SU-DHL-6 (cell line): Measurements from ENCODE around the gene PTDSS2.

ENCODE experiments used
- H2AFZ ChIP-seq: fragments of 200-600 bp; sonication (generic); 2 replicates; pipeline ENCODE4 v1.6.1; 2014; ENCODE audit warnings: low read depth, mild to moderate bottlenecking, moderate library complexity, mixed read lengths, antibody characterized with exemption, low read length; ENCODE audit not compliant: severe bottlenecking
- H3F3A ChIP-seq: fragments of 200-600 bp; shearing (Covaris generic); 2 replicates; pipeline ENCODE4 v1.6.0; 2016; ENCODE audit warnings: antibody characterized with exemption, mild to moderate bottlenecking; ENCODE audit not compliant: insufficient read depth
- H3K27ac ChIP-seq: fragments of 200-600 bp; sonication (generic); 2 replicates; pipeline ENCODE4 v1.5.1; 2016; ENCODE audit warnings: low read depth, mild to moderate bottlenecking, low read length, moderate library complexity, mixed read lengths
- H3K27me3 ChIP-seq: fragments of 200-600 bp; sonication (generic), shearing (Covaris generic); 2 replicates; pipeline ENCODE4 v1.6.0; 2014; ENCODE audit warnings: mild to moderate bottlenecking, low read length
- H3K36me3 ChIP-seq: fragments of 200-600 bp; sonication (generic); 2 replicates; pipeline ENCODE4 v1.6.1; 2014; ENCODE audit warnings: mild to moderate bottlenecking, low read length, mixed read lengths
- H3K4me2 ChIP-seq: fragments of 300-600, 200-600 bp; shearing (Covaris generic), sonication (generic); 2 replicates; pipeline ENCODE4 v1.6.0; 2014; ENCODE audit warnings: low read length, low read depth, mild to moderate bottlenecking; ENCODE audit not compliant: poor library complexity, severe bottlenecking
- H3K4me3 ChIP-seq: fragments of 200-600 bp; sonication (generic); 2 replicates; pipeline ENCODE4 v1.5.1; 2014; ENCODE audit warnings: antibody characterized with exemption, low read length, mild to moderate bottlenecking, mixed read lengths; ENCODE audit not compliant: insufficient read depth, poor library complexity, severe bottlenecking
- H3K79me2 ChIP-seq: fragments of 200-600 bp; sonication (generic); 2 replicates; pipeline ENCODE4 v1.6.1; 2014; ENCODE audit warnings: mild to moderate bottlenecking, low read length, moderate library complexity; ENCODE audit not compliant: insufficient read depth
- H3K9ac ChIP-seq: fragments of 200-600 bp; sonication (generic); 2 replicates; pipeline ENCODE4 v1.7.0; 2014; ENCODE audit warnings: mild to moderate bottlenecking, low read length
- H3K9me2 ChIP-seq: fragments of 200-600 bp; sonication (generic); replicated peaks from 2 replicates; pipeline ENCODE4 v1.6.1; 2014; ENCODE audit warnings: low read length; ENCODE audit not compliant: insufficient read depth
- H3K9me3 ChIP-seq: fragments of 200-600 bp; sonication (generic); 2 replicates; pipeline ENCODE4 v1.6.1; 2014; ENCODE audit warnings: low read length, mixed read lengths; ENCODE audit not compliant: insufficient read depth
- H4K20me1 ChIP-seq: fragments of 200-600 bp; sonication (generic); 2 replicates; pipeline ENCODE4 v1.6.1; 2014; ENCODE audit warnings: low read depth, mild to moderate bottlenecking, antibody characterized with exemption, low read length, moderate library complexity, mixed read lengths
- EZH2phosphoT487 ChIP-seq: fragments of 200-600 bp; sonication (generic), shearing (Covaris generic); conservative IDR thresholded peaks from 2 replicates; pipeline ENCODE4 v1.6.1; 2018; ENCODE audit warnings: mild to moderate bottlenecking, antibody characterized with exemption, low read length, moderate library complexity, mixed read lengths
- TF ChIP-seq, protein P1 (sequence below): fragments of 200-600 bp; sonication (generic); IDR thresholded peaks from one replicate; pipeline ENCODE4 v1.5.1; 2017; ENCODE audit warnings: antibody characterized with exemption, mild to moderate bottlenecking, low read length, moderate library complexity; ENCODE audit not compliant: insufficient read depth, poor library complexity, severe bottlenecking

Gene PTDSS2

DNA sequence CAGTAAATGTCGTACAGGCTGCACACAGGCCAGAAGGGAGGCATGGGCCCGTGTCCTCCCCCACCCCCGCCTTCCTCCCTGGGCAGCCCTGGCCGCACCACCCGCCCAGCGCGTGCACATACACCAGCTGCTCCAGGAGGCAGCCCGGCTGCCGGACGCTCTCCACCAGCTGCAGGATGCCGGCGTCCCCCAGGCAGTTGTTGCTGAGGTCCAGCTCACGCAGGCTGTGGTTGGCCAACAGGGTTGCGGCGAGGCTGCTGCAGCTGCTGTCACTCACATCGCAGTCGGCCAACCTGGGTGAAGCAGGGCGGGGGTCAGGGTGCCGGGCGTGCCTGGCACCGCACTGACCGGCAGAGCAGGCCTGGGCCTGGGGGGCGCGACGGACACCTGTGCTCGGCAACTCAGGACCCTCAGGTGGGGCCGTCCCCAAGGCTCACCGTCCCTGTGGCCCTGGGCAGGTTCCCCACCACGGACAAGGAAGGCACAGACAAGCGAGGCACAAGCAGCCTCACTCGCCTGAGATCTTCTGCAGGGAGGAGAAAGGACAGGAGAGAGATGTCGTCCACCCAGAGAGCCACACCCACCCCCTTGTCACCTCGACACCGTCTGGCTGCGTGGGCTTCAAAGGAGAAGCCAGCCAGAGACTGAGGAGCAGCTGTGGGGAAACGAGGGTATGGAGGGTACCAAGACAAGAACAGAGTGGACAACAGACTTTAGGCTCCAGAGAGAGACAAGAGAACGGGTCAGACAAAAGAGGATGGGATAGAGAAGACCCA, 44.9 kb downstream of the PTDSS2 start:
- 0 out of 2 replicates have a peak, but pooled peaks cover 3% of the 10 kb centered on the region for H3F3A ChIP-seq
- H3K9ac ChIP-seq: no peak overlapping the region
- no peak overlapping the region for H2AFZ ChIP-seq
- no peak overlapping the region for H3K4me2 ChIP-seq
- no peaks in the 10 kb centered on the region for H3K9me2 ChIP-seq
- no peak overlapping the region for H3K4me3 ChIP-seq
- no peaks in the 10 kb centered on the region for H3K79me2 ChIP-seq
- no peak overlapping the region for H3K27ac ChIP-seq
- H3K27me3 ChIP-seq: no peaks in the 10 kb centered on the region
- no peaks in the 10 kb centered on the region for H4K20me1 ChIP-seq
- no peaks in the 10 kb centered on the region for H3K9me3 ChIP-seq
- TF ChIP-seq EZH2phosphoT487: no peak
- TF ChIP-seq, protein P1, sequence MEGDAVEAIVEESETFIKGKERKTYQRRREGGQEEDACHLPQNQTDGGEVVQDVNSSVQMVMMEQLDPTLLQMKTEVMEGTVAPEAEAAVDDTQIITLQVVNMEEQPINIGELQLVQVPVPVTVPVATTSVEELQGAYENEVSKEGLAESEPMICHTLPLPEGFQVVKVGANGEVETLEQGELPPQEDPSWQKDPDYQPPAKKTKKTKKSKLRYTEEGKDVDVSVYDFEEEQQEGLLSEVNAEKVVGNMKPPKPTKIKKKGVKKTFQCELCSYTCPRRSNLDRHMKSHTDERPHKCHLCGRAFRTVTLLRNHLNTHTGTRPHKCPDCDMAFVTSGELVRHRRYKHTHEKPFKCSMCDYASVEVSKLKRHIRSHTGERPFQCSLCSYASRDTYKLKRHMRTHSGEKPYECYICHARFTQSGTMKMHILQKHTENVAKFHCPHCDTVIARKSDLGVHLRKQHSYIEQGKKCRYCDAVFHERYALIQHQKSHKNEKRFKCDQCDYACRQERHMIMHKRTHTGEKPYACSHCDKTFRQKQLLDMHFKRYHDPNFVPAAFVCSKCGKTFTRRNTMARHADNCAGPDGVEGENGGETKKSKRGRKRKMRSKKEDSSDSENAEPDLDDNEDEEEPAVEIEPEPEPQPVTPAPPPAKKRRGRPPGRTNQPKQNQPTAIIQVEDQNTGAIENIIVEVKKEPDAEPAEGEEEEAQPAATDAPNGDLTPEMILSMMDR: no peak
- no peaks in the 10 kb centered on the region for H3K36me3 ChIP-seq

DNA sequence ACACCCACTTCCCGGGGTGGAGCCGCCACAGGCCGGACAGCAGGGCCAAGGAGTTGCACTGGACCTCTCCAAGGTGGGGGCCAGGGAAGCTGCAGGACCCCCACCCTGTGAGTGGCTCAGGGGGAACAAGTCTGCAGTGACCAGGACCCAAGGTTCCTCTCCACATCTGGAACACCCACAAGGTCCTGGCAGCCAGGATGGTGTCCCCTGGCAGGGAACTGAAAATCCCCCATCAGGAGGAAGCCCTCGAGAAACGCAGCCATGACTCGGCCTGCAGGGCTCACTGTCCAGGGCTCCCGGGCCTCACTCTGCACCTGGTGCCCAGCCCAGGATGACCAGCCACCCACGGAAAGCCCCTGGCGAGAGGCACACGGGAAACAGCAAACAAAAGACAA, 45.5 kb downstream of the PTDSS2 start:
- Histone ChIP-seq H4K20me1 (no peaks in the 10 kb centered on the region), H3K79me2 (no peaks in the 10 kb centered on the region), H3F3A (0 out of 2 replicates have a peak, but pooled peaks cover 3% of the 10 kb centered on the region), H3K4me2 (no peak overlapping the region), H3K36me3 (no peaks in the 10 kb centered on the region), H3K27me3 (no peaks in the 10 kb centered on the region), H3K9me2 (no peaks in the 10 kb centered on the region), H3K9ac (no peak overlapping the region), H3K4me3 (no peak overlapping the region), H3K9me3 (no peaks in the 10 kb centered on the region), H2AFZ (no peak overlapping the region), H3K27ac (no peak overlapping the region)
- TF ChIP-seq, protein P1: no peak
- TF ChIP-seq EZH2phosphoT487: no peak

DNA sequence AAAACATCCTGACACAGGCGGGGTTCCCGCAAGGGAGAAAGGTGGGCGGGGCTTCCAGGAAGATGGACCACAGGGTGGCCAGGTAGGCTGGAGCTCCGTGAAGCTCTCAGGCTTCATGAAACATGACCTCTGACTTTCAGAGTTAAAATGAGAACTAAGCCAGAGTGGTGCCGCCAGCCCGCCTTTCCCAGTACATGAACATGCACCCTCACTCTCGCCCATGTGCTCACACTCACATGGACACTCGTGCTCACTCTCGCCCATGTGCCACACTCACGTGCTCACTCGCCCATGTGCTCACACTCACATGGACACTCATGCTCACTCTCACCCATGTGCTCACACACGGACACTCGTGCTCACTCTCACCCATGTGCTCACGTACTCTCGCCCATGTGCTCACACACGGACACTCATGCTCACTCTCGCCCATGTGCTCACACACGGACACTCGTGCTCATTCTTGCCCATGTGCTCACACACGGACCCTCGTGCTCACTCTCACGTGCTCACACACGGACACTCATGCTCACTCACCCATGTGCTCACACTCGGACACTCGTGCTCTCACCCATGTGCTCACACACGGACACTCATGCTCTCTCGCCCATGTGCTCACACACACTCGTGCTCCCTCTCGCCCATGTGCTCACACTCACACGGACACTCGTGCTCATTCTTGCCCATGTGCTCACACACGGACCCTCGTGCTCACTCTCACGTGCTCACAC, 46.9 kb downstream of the PTDSS2 start:
- TF ChIP-seq EZH2phosphoT487: no peak
- TF ChIP-seq, protein P1: no peak
- Histone ChIP-seq H3K9me2 (no peaks in the 10 kb centered on the region), H3K79me2 (no peaks in the 10 kb centered on the region), H3K9me3 (no peaks in the 10 kb centered on the region), H3K4me3 (no peak overlapping the region), H3F3A (0 out of 2 replicates have a peak, but pooled peaks cover 3% of the 10 kb centered on the region), H3K4me2 (no peak overlapping the region), H3K27ac (no peak overlapping the region), H2AFZ (no peak overlapping the region), H4K20me1 (no peaks in the 10 kb centered on the region), H3K9ac (no peak overlapping the region), H3K36me3 (no peaks in the 10 kb centered on the region), H3K27me3 (no peaks in the 10 kb centered on the region)
